H9 (cell line): Measurements from ENCODE around the gene COL17A1. TPM values are rescaled to one million over a fixed set of nuclear protein-coding genes. Genes with fewer than 3 reads are reported as not detected.

ENCODE experiments used
- DNase-seq: peaks from one replicate; pipeline ENCODE4 v3.0.0-alpha.2; 2017
- H2AFZ ChIP-seq: one replicate; pipeline ENCODE4 v1.6.1; 2013; ENCODE audit warnings: mild to moderate bottlenecking, low read length, control low read depth, moderate library complexity
- H2AK5ac ChIP-seq: 2 replicates; pipeline ENCODE4 v1.6.1; 2013; ENCODE audit warnings: low read length, control low read depth, mixed read lengths; ENCODE audit not compliant: insufficient read length
- H2BK120ac ChIP-seq: one replicate; pipeline ENCODE4 v1.6.1; 2013; ENCODE audit warnings: low read depth, mild to moderate bottlenecking, low read length, control low read depth, inconsistent platforms; ENCODE audit not compliant: poor library complexity, severe bottlenecking
- H2BK12ac ChIP-seq: 2 replicates; pipeline ENCODE4 v1.6.1; 2013; ENCODE audit warnings: low read length, control low read depth, mixed read lengths, low read depth; ENCODE audit not compliant: insufficient read length
- H2BK15ac ChIP-seq: 2 replicates; pipeline ENCODE4 v1.6.1; 2013; ENCODE audit warnings: low read depth, low read length, control low read depth
- H2BK20ac ChIP-seq: one replicate; pipeline ENCODE4 v1.6.1; 2013; ENCODE audit warnings: low read depth, mild to moderate bottlenecking, low read length, control low read depth, inconsistent platforms; ENCODE audit not compliant: poor library complexity, severe bottlenecking
- H2BK5ac ChIP-seq: 2 replicates; pipeline ENCODE4 v1.6.1; 2013; ENCODE audit warnings: low read length, control low read depth, mixed read lengths; ENCODE audit not compliant: insufficient read length
- H3K14ac ChIP-seq: 2 replicates; pipeline ENCODE4 v1.6.1; 2013; ENCODE audit warnings: low read length, control low read depth; ENCODE audit not compliant: insufficient read depth
- H3K18ac ChIP-seq: 2 replicates; pipeline ENCODE4 v1.6.1; 2013; ENCODE audit warnings: low read depth, mild to moderate bottlenecking, mixed read lengths, low read length, control low read depth; ENCODE audit not compliant: insufficient read length
- H3K23ac ChIP-seq: 2 replicates; pipeline ENCODE4 v1.6.1; 2013; ENCODE audit warnings: low read length, control low read depth, mixed read lengths, low read depth; ENCODE audit not compliant: insufficient read length
- H3K23me2 ChIP-seq: 2 replicates; pipeline ENCODE4 v1.6.1; 2013; ENCODE audit warnings: low read depth, mild to moderate bottlenecking, mixed read lengths, low read length, control low read depth; ENCODE audit not compliant: insufficient read length, poor library complexity, severe bottlenecking
- H3K27ac ChIP-seq: 2 replicates; pipeline ENCODE4 v1.5.1; 2013; ENCODE audit warnings: low read length, control low read depth, mixed read lengths, low read depth; ENCODE audit not compliant: insufficient read length
- H3K27me3 ChIP-seq: 2 replicates; pipeline ENCODE4 v1.6.1; 2013; ENCODE audit warnings: low read length, control low read depth, inconsistent platforms; ENCODE audit not compliant: insufficient read depth
- H3K4ac ChIP-seq: 2 replicates; pipeline ENCODE4 v1.6.1; 2013; ENCODE audit warnings: low read depth, mild to moderate bottlenecking, control low read depth, inconsistent platforms, low read length, moderate library complexity
- H3K4me1 ChIP-seq: 2 replicates; pipeline ENCODE4 v1.6.1; 2013; ENCODE audit warnings: low read length, control low read depth, inconsistent platforms; ENCODE audit not compliant: insufficient read depth
- H3K4me2 ChIP-seq: 2 replicates; pipeline ENCODE4 v1.6.1; 2013; ENCODE audit warnings: low read length, control low read depth, mixed read lengths; ENCODE audit not compliant: insufficient read length, insufficient read depth
- H3K56ac ChIP-seq: 2 replicates; pipeline ENCODE4 v1.6.1; 2013; ENCODE audit warnings: low read depth, mild to moderate bottlenecking, mixed read lengths, low read length, control low read depth; ENCODE audit not compliant: insufficient read length
- H3K79me1 ChIP-seq: 2 replicates; pipeline ENCODE4 v1.6.1; 2013; ENCODE audit warnings: low read depth, mild to moderate bottlenecking, moderate library complexity, low read length, control low read depth, inconsistent platforms; ENCODE audit not compliant: insufficient read depth, poor library complexity, severe bottlenecking
- H3K79me2 ChIP-seq: 2 replicates; pipeline ENCODE4 v1.6.1; 2013; ENCODE audit warnings: low read length, control low read depth, inconsistent platforms; ENCODE audit not compliant: insufficient read depth
- H3K9ac ChIP-seq: 2 replicates; pipeline ENCODE4 v1.6.1; 2013; ENCODE audit warnings: low read length, control low read depth, mixed read lengths; ENCODE audit not compliant: insufficient read length; ENCODE audit errors: extremely low read depth
- H3K9me3 ChIP-seq: one replicate; pipeline ENCODE4 v1.6.1; 2013; ENCODE audit warnings: low read depth, low read length, inconsistent platforms; ENCODE audit not compliant: control insufficient read depth
- H3T11ph ChIP-seq: one replicate; pipeline ENCODE4 v1.6.1; 2013; ENCODE audit warnings: mild to moderate bottlenecking, low read length, control low read depth, inconsistent platforms
- H4K20me1 ChIP-seq: one replicate; pipeline ENCODE4 v1.6.1; 2013; ENCODE audit not compliant: control insufficient read depth, insufficient read length, insufficient read depth
- H4K5ac ChIP-seq: 2 replicates; pipeline ENCODE4 v1.6.1; 2013; ENCODE audit warnings: low read depth, mild to moderate bottlenecking, mixed read lengths, low read length, control low read depth; ENCODE audit not compliant: insufficient read length
- H4K8ac ChIP-seq: replicated peaks from 2 replicates; pipeline ENCODE4 v1.6.1; 2013; ENCODE audit warnings: low read length, control low read depth, mixed read lengths, low read depth; ENCODE audit not compliant: insufficient read length
- H4K91ac ChIP-seq: 2 replicates; pipeline ENCODE4 v1.6.1; 2013; ENCODE audit warnings: low read depth, mild to moderate bottlenecking, moderate library complexity, mixed read lengths, low read length, control low read depth; ENCODE audit not compliant: insufficient read length
- H3K27ac Mint-ChIP-seq, 3 experiments: 2 replicates in 2 of 3; 3 replicates in 1 of 3; pipeline ENCODE4 v1.8.0; 2020 to 2021; ENCODE audit warnings: mixed read lengths in 3 of 3, mild to moderate bottlenecking in 1 of 3, moderate library complexity in 1 of 3
- H3K27me3 Mint-ChIP-seq: 2 replicates; pipeline ENCODE4 v1.8.0; 2021; ENCODE audit warnings: low read depth, mild to moderate bottlenecking, moderate library complexity, mixed read lengths
- H3K36me3 Mint-ChIP-seq, 3 experiments: 2 replicates in 2 of 3; 3 replicates in 1 of 3; pipeline ENCODE4 v1.8.0; 2020 to 2021; ENCODE audit warnings: low read depth in 3 of 3, mixed read lengths in 3 of 3; ENCODE audit not compliant: insufficient read depth in 1 of 3
- H3K4me1 Mint-ChIP-seq, 2 experiments: 2 replicates each; pipeline ENCODE4 v1.8.0; 2020; ENCODE audit warnings: mixed read lengths in 2 of 2
- H3K4me3 Mint-ChIP-seq, 2 experiments: 2 replicates in 1 of 2; 3 replicates in 1 of 2; pipeline ENCODE4 v1.8.0; 2020 to 2021; ENCODE audit warnings: mild to moderate bottlenecking in 2 of 2, mixed read lengths in 2 of 2, moderate library complexity in 1 of 2
- H3K9me3 Mint-ChIP-seq, 2 experiments: 2 replicates in 1 of 2; 3 replicates in 1 of 2; pipeline ENCODE4 v1.8.0; 2020; ENCODE audit warnings: mild to moderate bottlenecking in 2 of 2, mixed read lengths in 2 of 2, moderate library complexity in 1 of 2
- CTCF ChIP-seq: fragments of 200-600 bp; sonication (generic); conservative IDR thresholded peaks from 3 replicates; pipeline ENCODE4 v1.8.0; 2021; ENCODE audit warnings: antibody characterized with exemption, mild to moderate bottlenecking
- WGBS: extraction: QIAGEN DNeasy Blood & Tissue Kit; methylation state at CpG from one replicate; pipeline ENCODE4 v1.1.7; 2013; ENCODE audit warnings: missing lambda C conversion rate, low lambda C conversion rate, mixed read lengths; ENCODE audit not compliant: insufficient read length; ENCODE audit errors: extremely low coverage; 5-methylcytosine and 5-hydroxymethylcytosine counted together
- total RNA-seq: library from RNA; stranded (reverse); gene quantifications from 2 replicates; pipeline ENCODE4 v1.2.1, GENCODE V29; 2021

The COL17A1 gene
- total RNA-seq, 1 experiment from 2014 or later: 1.9 TPM

- Histone ChIP-seq H3T11ph (no peak overlapping the region), H4K5ac (no peak overlapping the region), H2AFZ (no peak overlapping the region), H3K9me3 (no peaks in the 10 kb centered on the region), H3K4ac (no peak overlapping the region), H3K56ac (no peak overlapping the region), H2BK20ac (no peak overlapping the region), H2AK5ac (no peak overlapping the region), H3K9ac (no peak overlapping the region), H2BK5ac (no peak overlapping the region), H3K27ac (no peak overlapping the region), H3K4me1 (peaks cover 4% of the 10 kb centered on the region; the same call in 1 of the 2 replicates), H3K14ac (no peak overlapping the region), H2BK12ac (no peak overlapping the region), H2BK15ac (no peak overlapping the region), H3K79me1 (no peaks in the 10 kb centered on the region), H4K91ac (no peak overlapping the region), H3K4me2 (no peak overlapping the region), H3K23me2 (no peaks in the 10 kb centered on the region), H4K8ac (no peak overlapping the region), H3K27me3 (no peaks in the 10 kb centered on the region), H2BK120ac (no peak overlapping the region), H3K79me2 (no peaks in the 10 kb centered on the region), H3K18ac (no peak overlapping the region), H3K23ac (no peak overlapping the region), H4K20me1 (no peaks in the 10 kb centered on the region)
- Mint-ChIP-seq H3K9me3 (no peaks in the 10 kb centered on the region), H3K4me3 (no peak overlapping the region), H3K4me1 (peaks cover 10 to 14% of the 10 kb centered on the region in 2 experiments), H3K27ac (no peak overlapping the region; a peak in 1 of 7 replicates), H3K36me3 (no peaks in the 10 kb centered on the region), H3K27me3 (no peaks in the 10 kb centered on the region; the same call in 1 of the 2 replicates)
- no peak for DNase-seq
- no CpG with 5 or more reads among the region's 6 CpGs for WGBS
- TF ChIP-seq CTCF: no peak
Measured at GRCh38 chr10:104074505-104074904, 11.2 kb downstream of the COL17A1 start.
